CD4-positive, alpha-beta T cell (primary cell): ENCODE results near the gene ECEL1. TPM values are rescaled to one million over a fixed set of nuclear protein-coding genes. Genes with fewer than 3 reads are reported as not detected.

Experiments
- ATAC-seq: fragments of 200-7000 bp; cut with Tn5 transposase; one replicate; pipeline ENCODE4 v1.10.0; 2022; ENCODE audit warnings: mild to moderate bottlenecking; ENCODE audit not compliant: poor library complexity
- CTCF ChIA-PET: fragments of 350-600 bp; sonication (Branson Sonifier 250); formaldehyde crosslinking; loops from one replicate; lab custom pipeline; 2021; ENCODE audit warnings: antibody characterized with exemption, inconsistent platforms; lab: Charles Lee
- POLR2A ChIA-PET: fragments of 350-600 bp; sonication (Branson Sonifier 250); formaldehyde crosslinking; loops from one replicate; lab custom pipeline; 2021; ENCODE audit warnings: antibody characterized with exemption, inconsistent platforms; lab: Charles Lee
- DNase-seq, 14 experiments: peaks; one replicate each; pipeline ENCODE4 v3.0.0-alpha.2; 2013 to 2020; ENCODE audit warnings: mixed read lengths in 2 of 14
- H3K27ac ChIP-seq, 2 donors: one replicate each; pipeline versions ENCODE4 v1.5.1 to v1.7.0; 2013; ENCODE audit warnings: low read length in 2 of 2, low read depth in 1 of 2, mild to moderate bottlenecking in 1 of 2
- H3K27me3 ChIP-seq, 2 experiments: 1 replicate in 1 of 2; 2 replicates in 1 of 2; pipeline versions ENCODE4 v1.6.1 to v1.7.0; 2013; ENCODE audit warnings: low read length in 2 of 2, control low read depth in 1 of 2, mild to moderate bottlenecking in 1 of 2, moderate library complexity in 1 of 2; ENCODE audit not compliant: insufficient read depth in 2 of 2, control insufficient read depth in 1 of 2
- H3K36me3 ChIP-seq: one replicate; pipeline ENCODE4 v1.6.1; 2013; ENCODE audit warnings: low read length, control low read depth; ENCODE audit not compliant: insufficient read depth
- H3K4me1 ChIP-seq: one replicate; pipeline ENCODE4 v1.6.1; 2013; ENCODE audit warnings: low read length, control low read depth; ENCODE audit not compliant: insufficient read depth
- H3K4me3 ChIP-seq: one replicate; pipeline ENCODE4 v1.5.1; 2013; ENCODE audit warnings: mild to moderate bottlenecking, low read length, moderate library complexity
- H3K9me3 ChIP-seq, 2 experiments: 1 replicate in 1 of 2; 2 replicates in 1 of 2; pipeline versions ENCODE4 v1.6.1 to v1.7.0; 2013; ENCODE audit warnings: low read length in 2 of 2, mild to moderate bottlenecking in 2 of 2, control low read depth in 1 of 2, moderate library complexity in 1 of 2; ENCODE audit not compliant: control insufficient read depth in 1 of 2, insufficient read depth in 1 of 2
- H3K27ac Mint-ChIP-seq: one replicate; pipeline ENCODE4 v1.8.0; 2020; ENCODE audit warnings: mixed read lengths
- H3K27me3 Mint-ChIP-seq: one replicate; pipeline ENCODE4 v1.8.0; 2021; ENCODE audit warnings: mixed read lengths
- H3K36me3 Mint-ChIP-seq: one replicate; pipeline ENCODE4 v1.8.0; 2021; ENCODE audit warnings: low read depth, mixed read lengths
- H3K4me1 Mint-ChIP-seq: one replicate; pipeline ENCODE4 v1.8.0; 2021; ENCODE audit warnings: low read depth, mixed read lengths
- H3K4me3 Mint-ChIP-seq: one replicate; pipeline ENCODE4 v1.8.0; 2020; ENCODE audit warnings: mild to moderate bottlenecking, mixed read lengths
- H3K9me3 Mint-ChIP-seq: one replicate; pipeline ENCODE4 v1.8.0; 2020; ENCODE audit warnings: mixed read lengths
- intact Hi-C, 2 experiments: fragments of 100-400 bp; cut with DNase I in 1 of 2; cut with micrococcal nuclease in 1 of 2; formaldehyde crosslinking; loops; one replicate each; pipeline versions ENCODE4 v1.15.1 to v1.9.0; 2023 to 2025; cut with DNase I, micrococcal nuclease
- total RNA-seq, 174 experiments: library from RNA in 2 of 174; stranded (reverse) in 2 of 174; gene quantifications; one replicate each; pipeline ENCODE4 v1.2.3 and lab custom pipeline; 2021 to 2026
- TF ChIP-seq, protein P1 (sequence below): fragments of 200-600 bp; IDR thresholded peaks from one replicate; pipeline ENCODE4 v1.8.0; 2022; ENCODE audit warnings: antibody characterized with exemption, mild to moderate bottlenecking

The ECEL1 gene
- total RNA-seq, 2 experiments from 2014 or later = not detected

DNA sequence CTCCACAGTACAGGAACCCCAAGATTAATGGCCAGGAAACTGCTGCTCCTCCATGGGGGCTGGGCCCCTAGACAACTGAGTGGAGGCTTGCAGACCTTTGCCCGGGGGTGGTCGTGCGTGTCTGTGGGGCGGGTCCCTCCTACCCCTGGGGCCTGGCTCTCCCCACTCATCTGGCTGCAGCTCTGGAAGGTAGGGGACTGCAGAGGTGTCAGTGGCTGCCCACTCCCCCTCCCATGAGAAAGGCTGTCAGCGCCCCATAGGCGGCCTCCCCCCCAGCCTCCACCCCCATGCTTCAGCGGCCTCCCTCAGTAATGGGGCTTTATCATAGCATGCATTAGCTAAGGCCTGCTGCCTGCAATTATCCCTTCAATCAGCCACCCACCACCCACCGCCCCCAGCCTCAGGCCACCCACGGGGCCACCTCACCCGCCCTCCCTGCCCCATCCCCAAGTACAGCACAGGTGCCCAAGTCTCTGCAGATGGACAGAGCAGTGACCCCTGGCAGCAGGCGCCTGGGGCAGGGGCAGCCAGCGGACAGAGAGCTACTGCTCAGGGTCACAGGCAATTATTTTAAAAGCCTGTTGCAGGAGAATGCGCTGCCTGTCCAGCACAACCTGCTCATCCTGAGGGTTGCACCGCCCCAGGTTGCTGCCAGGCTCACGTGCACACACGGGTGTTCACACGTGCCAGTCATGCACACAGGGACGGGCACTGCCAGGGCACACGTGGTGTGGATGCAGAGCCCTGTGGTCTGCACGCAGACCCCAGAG, 9.1 kb upstream of the ECEL1 start:
- H3K36me3 ChIP-seq = no peaks in the 10 kb centered on the region
- H3K27ac ChIP-seq = no peak overlapping the region
- no peaks in the 10 kb centered on the region for H3K4me1 Mint-ChIP-seq
- peaks cover 8 to 9% of the 10 kb centered on the region in 2 experiments for H3K27me3 ChIP-seq
- ATAC-seq (no peak), DNase-seq (no peak)
- no peaks in the 10 kb centered on the region for H3K9me3 Mint-ChIP-seq
- CTCF ChIA-PET = no interaction called here
- H3K4me1 ChIP-seq = no peaks in the 10 kb centered on the region
- TF ChIP-seq, protein P1, sequence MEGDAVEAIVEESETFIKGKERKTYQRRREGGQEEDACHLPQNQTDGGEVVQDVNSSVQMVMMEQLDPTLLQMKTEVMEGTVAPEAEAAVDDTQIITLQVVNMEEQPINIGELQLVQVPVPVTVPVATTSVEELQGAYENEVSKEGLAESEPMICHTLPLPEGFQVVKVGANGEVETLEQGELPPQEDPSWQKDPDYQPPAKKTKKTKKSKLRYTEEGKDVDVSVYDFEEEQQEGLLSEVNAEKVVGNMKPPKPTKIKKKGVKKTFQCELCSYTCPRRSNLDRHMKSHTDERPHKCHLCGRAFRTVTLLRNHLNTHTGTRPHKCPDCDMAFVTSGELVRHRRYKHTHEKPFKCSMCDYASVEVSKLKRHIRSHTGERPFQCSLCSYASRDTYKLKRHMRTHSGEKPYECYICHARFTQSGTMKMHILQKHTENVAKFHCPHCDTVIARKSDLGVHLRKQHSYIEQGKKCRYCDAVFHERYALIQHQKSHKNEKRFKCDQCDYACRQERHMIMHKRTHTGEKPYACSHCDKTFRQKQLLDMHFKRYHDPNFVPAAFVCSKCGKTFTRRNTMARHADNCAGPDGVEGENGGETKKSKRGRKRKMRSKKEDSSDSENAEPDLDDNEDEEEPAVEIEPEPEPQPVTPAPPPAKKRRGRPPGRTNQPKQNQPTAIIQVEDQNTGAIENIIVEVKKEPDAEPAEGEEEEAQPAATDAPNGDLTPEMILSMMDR = no peak
- H3K9me3 ChIP-seq = no peaks in the 10 kb centered on the region
- H3K4me3 Mint-ChIP-seq = no peak overlapping the region
- POLR2A ChIA-PET = no interaction called here
- H3K27me3 Mint-ChIP-seq = peaks cover 39% of the 10 kb centered on the region
- no peak overlapping the region for H3K4me3 ChIP-seq
- intact Hi-C loops = no loop called here
- H3K27ac Mint-ChIP-seq = no peak overlapping the region
- no peaks in the 10 kb centered on the region for H3K36me3 Mint-ChIP-seq

DNA sequence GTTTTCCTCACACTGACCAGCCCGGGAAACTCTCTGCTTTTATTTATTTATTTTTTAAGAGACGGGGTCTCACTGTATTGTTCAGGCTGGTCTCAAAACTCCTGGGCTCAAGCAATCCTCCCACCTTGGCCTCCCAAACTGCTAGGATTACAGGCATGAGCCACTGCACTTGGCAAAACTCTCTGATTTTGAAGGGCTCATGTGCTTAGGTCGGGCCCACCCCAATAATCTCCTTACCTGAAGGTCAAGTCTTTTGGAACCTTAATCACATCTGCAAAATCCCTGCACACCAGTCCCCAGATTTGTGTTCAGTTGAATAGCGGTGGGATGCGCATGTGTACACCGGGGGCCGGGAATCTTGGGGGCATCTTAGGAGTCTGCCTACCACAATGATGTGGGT, 7.7 kb upstream of the ECEL1 start:
- ATAC-seq = no peak
- H3K27ac Mint-ChIP-seq = no peak overlapping the region
- ChIA-PET POLR2A (no interaction called here), CTCF (no interaction called here)
- TF ChIP-seq, protein P1 = no peak
- no peaks in the 10 kb centered on the region for H3K36me3 Mint-ChIP-seq
- Histone ChIP-seq H3K9me3 (peaks cover 0 to 1% of the 10 kb centered on the region in 2 experiments), H3K4me3 (no peak overlapping the region), H3K4me1 (no peaks in the 10 kb centered on the region), H3K27ac (no peak overlapping the region), H3K27me3 (peaks cover 0 to 3% of the 10 kb centered on the region in 2 experiments), H3K36me3 (no peaks in the 10 kb centered on the region)
- DNase-seq = no peak
- H3K9me3 Mint-ChIP-seq = no peaks in the 10 kb centered on the region
- no peaks in the 10 kb centered on the region for H3K4me1 Mint-ChIP-seq
- peaks cover 35% of the 10 kb centered on the region for H3K27me3 Mint-ChIP-seq
- intact Hi-C loops = no loop called here
- H3K4me3 Mint-ChIP-seq = no peak overlapping the region

DNA sequence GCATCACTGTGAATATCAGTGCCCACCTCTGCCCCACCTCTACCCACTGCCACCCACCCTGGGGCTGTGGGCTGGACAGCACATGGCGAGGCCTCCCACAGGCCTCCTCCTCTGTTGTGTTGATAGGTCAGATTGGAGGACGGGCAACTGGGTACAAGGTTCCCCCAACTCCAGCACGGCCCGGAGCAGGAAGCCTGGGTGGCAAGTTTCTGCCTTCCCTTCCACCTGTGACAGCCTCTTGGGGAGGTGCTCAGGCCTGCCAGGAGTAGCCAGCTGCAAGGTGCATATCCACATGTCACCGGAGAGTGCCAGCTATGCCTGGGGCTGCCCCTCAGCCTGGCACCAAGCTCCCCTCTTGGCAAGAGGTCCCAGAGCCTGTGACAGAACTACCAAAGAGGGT, 6.9 kb upstream of the ECEL1 start:
- CTCF ChIA-PET = no interaction called here

More for the DNA sequence above, 6.9 kb upstream of the ECEL1 start:
- Mint-ChIP-seq H3K27me3 (peaks cover 35% of the 10 kb centered on the region), H3K4me1 (no peaks in the 10 kb centered on the region), H3K9me3 (no peaks in the 10 kb centered on the region), H3K36me3 (no peaks in the 10 kb centered on the region), H3K4me3 (no peak overlapping the region), H3K27ac (no peak overlapping the region)
- intact Hi-C loops = no loop called here
- H3K4me3 ChIP-seq = no peak overlapping the region
- POLR2A ChIA-PET = no interaction called here
- ATAC-seq (no peak), DNase-seq (no peak)
- no peak overlapping the region for H3K27ac ChIP-seq
- H3K36me3 ChIP-seq = no peaks in the 10 kb centered on the region
- peaks cover 0 to 6% of the 10 kb centered on the region in 2 experiments for H3K27me3 ChIP-seq
- TF ChIP-seq, protein P1 = no peak
- no peaks in the 10 kb centered on the region for H3K4me1 ChIP-seq
- peaks cover 0 to 5% of the 10 kb centered on the region in 2 experiments for H3K9me3 ChIP-seq
